Measurements from ENCODE around the gene PKDCC. TPM values are rescaled to one million over a fixed set of nuclear protein-coding genes. Genes with fewer than 3 reads are reported as not detected.
"Not testable (repeated sequence)": the region's sequence is repeated elsewhere in the genome, so short reads cannot be mapped to it uniquely, and the experiment has no call there.

The PKDCC gene
- total and polyA plus RNA-seq, 2 donors (not counting 1 experiment from before 2014, with no cell fraction given) = 0.20 to 0.82 TPM

- no peaks in the 10 kb centered on the region for H3K9me3 Mint-ChIP-seq (ENCODE audit: insufficient read depth)
- H3K27ac ChIP-seq (ENCODE audit: low read length in 2 of 2) = no peak overlapping the region
- CTCF ChIA-PET = no interaction called here
- H3K27me3 Mint-ChIP-seq = peaks cover 15% of the 10 kb centered on the region
- no peak overlapping the region for H2AFZ ChIP-seq (ENCODE audit: insufficient read depth, low read depth, low read length, poor library complexity, severe bottlenecking)
- H3K4me2 ChIP-seq (replicated peaks; ENCODE audit: low read depth, low read length, poor library complexity, severe bottlenecking) = no peak overlapping the region
- TF ChIP-seq EZH2 (IDR thresholded peaks at IDR 0.05; ENCODE audit: borderline replicate concordance, insufficient read depth, low read depth, low read length, poor library complexity, severe bottlenecking) = no peak
- TF ChIP-seq CTCF (IDR thresholded peaks at IDR 0.05) = no peak
- no peaks in the 10 kb centered on the region for H3K9me3 ChIP-seq (ENCODE audit: control extremely low read depth in 1 of 3, control insufficient read depth in 2 of 3, insufficient read depth in 1 of 3, low read length in 2 of 3)
- POLR2A ChIA-PET = no interaction called here
- no peaks in the 10 kb centered on the region for H3K4me1 ChIP-seq (ENCODE audit: control insufficient read depth in 2 of 2, insufficient read depth in 2 of 2, low read length in 2 of 2)
- H3K79me2 ChIP-seq (ENCODE audit: control insufficient read depth, insufficient read depth, low read length) = no peaks in the 10 kb centered on the region
- no peak overlapping the region for H3K9ac ChIP-seq (ENCODE audit: low read length)
- H3K4me3 ChIP-seq (ENCODE audit: control extremely low read depth in 1 of 5, extremely low read depth in 1 of 5, insufficient read depth in 1 of 5, low read depth in 2 of 5, low read length in 4 of 5) = no peak overlapping the region
- no peaks in the 10 kb centered on the region for H3K36me3 ChIP-seq (replicated peaks in 1 of 2; ENCODE audit: control extremely low read depth in 1 of 2, control insufficient read depth in 1 of 2, extremely low read depth in 1 of 2, insufficient read depth in 2 of 2, low read length in 1 of 2)
- 97% methylated on average over 2 of the region's 3 CpGs for whole genome bisulfite sequencing (ENCODE audit: insufficient coverage)
- peaks cover 2% of the 10 kb centered on the region for H3K4me1 Mint-ChIP-seq
- no peaks in the 10 kb centered on the region for H3K27me3 ChIP-seq (replicated peaks in 1 of 4; ENCODE audit: control extremely low read depth in 1 of 4, control insufficient read depth in 3 of 4, insufficient read depth in 4 of 4, low read length in 3 of 4)
- H3K27ac Mint-ChIP-seq = no peak overlapping the region
- H4K20me1 ChIP-seq (ENCODE audit: control insufficient read depth, insufficient read depth, low read length, poor library complexity, severe bottlenecking) = no peaks in the 10 kb centered on the region
- no peak for ATAC-seq (ENCODE audit: low read depth)
- intact Hi-C loops (cut with micrococcal nuclease) = no loop called here
- no peak for DNase-seq
- H3K4me3 Mint-ChIP-seq = no peak overlapping the region
Observed at GRCh38 chr2:42079737-42080287, 32.0 kb downstream of the PKDCC start.

GRCh38 chr2:42081151-42081550, 33.3 kb downstream of the PKDCC start:
- H4K20me1 ChIP-seq (ENCODE audit: control insufficient read depth, insufficient read depth, low read length, poor library complexity, severe bottlenecking); H3K9me3 Mint-ChIP-seq (ENCODE audit: insufficient read depth); H3K9me3 ChIP-seq (ENCODE audit: control extremely low read depth in 1 of 3, control insufficient read depth in 2 of 3, insufficient read depth in 1 of 3, low read length in 2 of 3); H3K4me2 ChIP-seq (replicated peaks; ENCODE audit: low read depth, low read length, poor library complexity, severe bottlenecking); intact Hi-C loops (cut with micrococcal nuclease); H3K9ac ChIP-seq (ENCODE audit: low read length); H3K27me3 ChIP-seq (replicated peaks in 1 of 4; ENCODE audit: control extremely low read depth in 1 of 4, control insufficient read depth in 3 of 4, insufficient read depth in 4 of 4, low read length in 3 of 4); H3K36me3 ChIP-seq (replicated peaks in 1 of 2; ENCODE audit: control extremely low read depth in 1 of 2, control insufficient read depth in 1 of 2, extremely low read depth in 1 of 2, insufficient read depth in 2 of 2, low read length in 1 of 2); H3K27ac Mint-ChIP-seq; H3K4me1 Mint-ChIP-seq; H2AFZ ChIP-seq (ENCODE audit: insufficient read depth, low read depth, low read length, poor library complexity, severe bottlenecking); H3K27ac ChIP-seq (ENCODE audit: low read length in 2 of 2); ATAC-seq (ENCODE audit: low read depth); H3K79me2 ChIP-seq (ENCODE audit: control insufficient read depth, insufficient read depth, low read length); POLR2A ChIA-PET; H3K4me1 ChIP-seq (ENCODE audit: control insufficient read depth in 2 of 2, insufficient read depth in 2 of 2, low read length in 2 of 2); H3K4me3 ChIP-seq (ENCODE audit: control extremely low read depth in 1 of 5, extremely low read depth in 1 of 5, insufficient read depth in 1 of 5, low read depth in 2 of 5, low read length in 4 of 5); H3K4me3 Mint-ChIP-seq; DNase-seq: not testable (repeated sequence)
- CTCF ChIA-PET = interaction anchor here (0.6 to 12.5 kb wide), 2 partner anchors 210 to 228 kb away, joined by 3 to 352 read pairs; no protein-coding TSS in a partner anchor
- H3K27me3 Mint-ChIP-seq = peaks cover 20% of the 10 kb centered on the region
- 100% methylated on average over 2 of the region's 4 CpGs for WGBS (ENCODE audit: insufficient coverage)
